ENCODE results near the gene FICD. TPM values are rescaled to one million over a fixed set of nuclear protein-coding genes. Genes with fewer than 3 reads are reported as not detected.

Gene FICD
- total RNA-seq, 1 donor from 2014 or later, result 6.9 TPM

GRCh38 chr12:108531929-108532848, 17.1 kb downstream of the FICD start:
- Histone ChIP-seq H3K36me3 (peaks cover 0 to 78% of the 10 kb centered on the region in 2 donors), H3K27me3 (no peaks in the 10 kb centered on the region), H3K4me1 (no peaks in the 10 kb centered on the region), H3K4me3 (no peak overlapping the region), H3K27ac (no peak overlapping the region), H3K9me3 (no peaks in the 10 kb centered on the region)
- TF ChIP-seq POLR2AphosphoS5 (IDR thresholded peaks at IDR 0.05; ENCODE audit: insufficient read depth in 1 of 2, low read depth in 1 of 2) (no peak), CTCF (IDR thresholded peaks at IDR 0.05) (no peak)
- no peak for DNase-seq (ENCODE audit: extremely low spot score in 2 of 2)
- intact Hi-C loops (cut with DNase I), result no loop called here

- no peak overlapping the region for H3K4me3 ChIP-seq
- H3K4me1 ChIP-seq, result no peaks in the 10 kb centered on the region
- H3K27me3 ChIP-seq, result no peaks in the 10 kb centered on the region
- TF ChIP-seq CTCF (IDR thresholded peaks at IDR 0.05), result no peak
- TF ChIP-seq POLR2AphosphoS5 (IDR thresholded peaks at IDR 0.05; ENCODE audit: insufficient read depth in 1 of 2, low read depth in 1 of 2), result no peak
- TF ChIP-seq POLR2A (IDR thresholded peaks at IDR 0.05), result no peak
- no peak overlapping the region for H3K27ac ChIP-seq
- no peaks in the 10 kb centered on the region for H3K9me3 ChIP-seq
- intact Hi-C loops (cut with DNase I), result no loop called here
- H3K36me3 ChIP-seq, result peaks cover 0 to 51% of the 10 kb centered on the region in 2 donors
- no peak for DNase-seq (ENCODE audit: extremely low spot score in 2 of 2)
Observed at GRCh38 chr12:108538146-108538545, 23.1 kb downstream of the FICD start.

- intact Hi-C loops (cut with DNase I), result no loop called here
- peaks cover 0 to 56% of the 10 kb centered on the region in 2 donors for H3K36me3 ChIP-seq
- TF ChIP-seq POLR2AphosphoS5 (IDR thresholded peaks at IDR 0.05; ENCODE audit: insufficient read depth in 1 of 2, low read depth in 1 of 2) (no peak), CTCF (IDR thresholded peaks at IDR 0.05) (no peak), POLR2A (IDR thresholded peaks at IDR 0.05) (no peak)
Observed at GRCh38 chr12:108538616-108539195, 23.6 kb downstream of the FICD start.

GRCh38 chr12:108542320-108542719, 27.2 kb downstream of the FICD start:
- Histone ChIP-seq H3K4me1 (no peaks in the 10 kb centered on the region), H3K9me3 (no peaks in the 10 kb centered on the region), H3K27ac (no peak overlapping the region), H3K27me3 (no peaks in the 10 kb centered on the region), H3K36me3 (peaks cover 0 to 61% of the 10 kb centered on the region in 2 donors), H3K4me3 (no peak overlapping the region)
- TF ChIP-seq CTCF (IDR thresholded peaks at IDR 0.05) (no peak), POLR2AphosphoS5 (IDR thresholded peaks at IDR 0.05; ENCODE audit: insufficient read depth in 1 of 2, low read depth in 1 of 2) (no peak), POLR2A (IDR thresholded peaks at IDR 0.05) (no peak)
- DNase-seq (ENCODE audit: extremely low spot score in 2 of 2), result no peak
- intact Hi-C loops (cut with DNase I), result no loop called here

More at GRCh38 chr12:108538616-108539195, 23.6 kb downstream of the FICD start:
- no peak overlapping the region for H3K4me3 ChIP-seq
- no peaks in the 10 kb centered on the region for H3K4me1 ChIP-seq
- H3K27ac ChIP-seq, result no peak overlapping the region
- no peak for DNase-seq (ENCODE audit: extremely low spot score in 2 of 2)
- H3K9me3 ChIP-seq, result no peaks in the 10 kb centered on the region
- H3K27me3 ChIP-seq, result no peaks in the 10 kb centered on the region

GRCh38 chr12:108543652-108544051, 28.6 kb downstream of the FICD start:
- TF ChIP-seq CTCF (IDR thresholded peaks at IDR 0.05) (no peak), POLR2A (IDR thresholded peaks at IDR 0.05) (no peak)
- no peak overlapping the region for H3K4me3 ChIP-seq
- DNase-seq (ENCODE audit: extremely low spot score in 2 of 2), result no peak
- intact Hi-C loops (cut with DNase I), result no loop called here
- peaks cover 0 to 61% of the 10 kb centered on the region in 2 donors for H3K36me3 ChIP-seq
- no peaks in the 10 kb centered on the region for H3K27me3 ChIP-seq
- no peaks in the 10 kb centered on the region for H3K9me3 ChIP-seq
- H3K27ac ChIP-seq, result no peak overlapping the region
- H3K4me1 ChIP-seq, result no peaks in the 10 kb centered on the region
